HCT116 (cell line): ENCODE results near the gene EGFR. TPM values are rescaled to one million over a fixed set of nuclear protein-coding genes. Genes with fewer than 3 reads are reported as not detected.

Experiments used
- ATAC-seq: fragments of 200-7000 bp; cut with Tn5 transposase; 2 replicates; pipeline ENCODE4 v1.9.1; 2020; ENCODE audit warnings: mild to moderate bottlenecking, moderate library complexity
- BruUV-seq: library from RNA; stranded (reverse); fragments of 400-500 nt; replicated peaks from 2 replicates; lab custom pipeline; 2021; lab: Mats Ljungman, UMichigan
- CTCF ChIA-PET: fragments of 300-600 bp; sonication (Branson Sonifier 250); formaldehyde crosslinking; loops from one replicate; lab custom pipeline; 2021; ENCODE audit warnings: antibody characterized with exemption; lab: Charles Lee
- POLR2A ChIA-PET: fragments of 300-600, 350-600 bp; sonication (Branson Sonifier 250); formaldehyde crosslinking; loops from one replicate; lab custom pipeline; 2021; ENCODE audit warnings: antibody characterized with exemption; lab: Charles Lee
- RAD21 ChIA-PET, 2 experiments: fragments of 300-600 bp; sonication (Branson Sonifier 250); formaldehyde crosslinking; loops; one replicate each; lab custom pipeline; 2023; ENCODE audit warnings: low total read pairs in 2 of 2; ENCODE audit not compliant: uncharacterized antibody in 2 of 2, unreplicated experiment in 2 of 2, low non-redundant PET in 1 of 2; lab: Charles Lee
- DNase-seq: peaks from one replicate; pipeline ENCODE4 v3.0.0-alpha.2; 2010; ENCODE audit warnings: low read depth, low spot score
- H2AFZ ChIP-seq: fragments of 200-600 bp; shearing (Covaris generic), sonication (generic); 2 replicates; pipeline ENCODE4 v1.6.1; 2017; ENCODE audit warnings: low read depth, mixed run types, mixed read lengths, antibody characterized with exemption, low read length; ENCODE audit not compliant: poor library complexity, severe bottlenecking
- H3K27ac ChIP-seq: 2 replicates; pipeline ENCODE4 v1.5.1; 2012; ENCODE audit warnings: low read depth, low read length
- H3K27me3 ChIP-seq: fragments of 200-600 bp; sonication (generic); 2 replicates; pipeline ENCODE4 v1.6.1; 2016; ENCODE audit warnings: mixed run types, low read length, mixed read lengths; ENCODE audit not compliant: insufficient read depth
- H3K36me3 ChIP-seq, 2 experiments: fragments of 200-500 bp in 1 of 2; fragments of 200-600 bp in 1 of 2; sonication (Bioruptor generic) in 1 of 2; sonication (generic) in 1 of 2; 2 replicates each; pipeline versions ENCODE4 v1.5.1 to v1.6.1; 2014 to 2016; ENCODE audit warnings: low read length in 2 of 2, inconsistent platforms in 1 of 2, mixed read lengths in 1 of 2, mixed run types in 1 of 2; ENCODE audit not compliant: insufficient read depth in 2 of 2, control insufficient read depth in 1 of 2
- H3K4me1 ChIP-seq, 2 experiments: fragments of 200-600 bp in 1 of 2; sonication (generic) in 1 of 2; 2 replicates each; pipeline versions ENCODE4 v1.5.1 to v1.6.1; 2012 to 2017; ENCODE audit warnings: low read length in 2 of 2, inconsistent platforms in 1 of 2, mild to moderate bottlenecking in 1 of 2, mixed read lengths in 1 of 2, mixed run types in 1 of 2, moderate library complexity in 1 of 2; ENCODE audit not compliant: insufficient read depth in 2 of 2, control insufficient read depth in 1 of 2
- H3K4me2 ChIP-seq: fragments of 200-600 bp; sonication (generic); 2 replicates; pipeline ENCODE4 v1.6.1; 2017; ENCODE audit warnings: mixed run types, low read length, mixed read lengths
- H3K4me3 ChIP-seq, 2 experiments: fragments of 200-600 bp in 1 of 2; sonication (generic) in 1 of 2; replicated peaks in 1 of 2; 2 replicates each; pipeline ENCODE4 v1.5.1; 2011 to 2016; ENCODE audit warnings: low read length in 2 of 2, control low read depth in 1 of 2, low read depth in 1 of 2, mild to moderate bottlenecking in 1 of 2, mixed read lengths in 1 of 2, mixed run types in 1 of 2
- H3K79me2 ChIP-seq: fragments of 200-600 bp; sonication (generic); 2 replicates; pipeline ENCODE4 v1.6.1; 2017; ENCODE audit warnings: mild to moderate bottlenecking, mixed run types, low read length, moderate library complexity, mixed read lengths; ENCODE audit not compliant: insufficient read depth
- H3K9ac ChIP-seq: fragments of 200-600 bp; sonication (generic); 2 replicates; pipeline ENCODE4 v1.6.1; 2016; ENCODE audit warnings: low read length, mixed read lengths
- H3K9me2 ChIP-seq: fragments of 200-600 bp; sonication (generic), shearing (Covaris generic); 2 replicates; pipeline ENCODE4 v1.6.1; 2017; ENCODE audit warnings: mixed run types, mild to moderate bottlenecking, moderate library complexity; ENCODE audit not compliant: insufficient read depth
- H3K9me3 ChIP-seq, 2 experiments: fragments of 200-500 bp in 1 of 2; fragments of 200-600 bp in 1 of 2; sonication (Bioruptor generic) in 1 of 2; sonication (generic) in 1 of 2; 2 replicates each; pipeline ENCODE4 v1.6.1; 2014 to 2017; ENCODE audit warnings: low read length in 2 of 2, mixed read lengths in 2 of 2, inconsistent platforms in 1 of 2, low read depth in 1 of 2, mild to moderate bottlenecking in 1 of 2, mixed run types in 1 of 2, moderate library complexity in 1 of 2; ENCODE audit not compliant: control insufficient read depth in 1 of 2, insufficient read depth in 1 of 2
- H4K20me1 ChIP-seq: fragments of 200-600 bp; sonication (generic), shearing (Covaris generic); 2 replicates; pipeline ENCODE4 v1.6.1; 2017; ENCODE audit warnings: mixed run types, mild to moderate bottlenecking, moderate library complexity; ENCODE audit not compliant: insufficient read depth
- ATF3 ChIP-seq: IDR thresholded peaks from 2 replicates; pipeline ENCODE4 v1.6.1; 2012
- CBX3 ChIP-seq: IDR thresholded peaks from 2 replicates; pipeline ENCODE4 v1.6.1; 2012; ENCODE audit warnings: low read depth
- EGR1 ChIP-seq: IDR thresholded peaks from 2 replicates; pipeline ENCODE4 v1.6.1; 2012; ENCODE audit warnings: low read depth
- ELF1 ChIP-seq: IDR thresholded peaks from 2 replicates; pipeline ENCODE4 v1.6.1; 2012; ENCODE audit warnings: low read depth, borderline replicate concordance
- EZH2phosphoT487 ChIP-seq: fragments of 200-600 bp; IDR thresholded peaks from 2 replicates; pipeline ENCODE4 v1.6.1; 2018; ENCODE audit warnings: antibody characterized with exemption, borderline replicate concordance
- FOSL1 ChIP-seq: IDR thresholded peaks from 2 replicates; pipeline ENCODE4 v1.6.1; 2012; ENCODE audit warnings: low read depth
- JUND ChIP-seq: IDR thresholded peaks from 2 replicates; pipeline ENCODE4 v1.6.1; 2012
- POLR2AphosphoS5 ChIP-seq: IDR thresholded peaks from 2 replicates; pipeline ENCODE4 v1.6.1; 2011; ENCODE audit warnings: mild to moderate bottlenecking, low read depth, low read length, moderate library complexity
- SIN3A ChIP-seq: IDR thresholded peaks from 2 replicates; pipeline ENCODE4 v1.6.1; 2012; ENCODE audit warnings: low read depth
- SP1 ChIP-seq: IDR thresholded peaks from 2 replicates; pipeline ENCODE4 v1.6.1; 2012; ENCODE audit warnings: low read depth
- SRF ChIP-seq: IDR thresholded peaks from 2 replicates; pipeline ENCODE4 v1.6.1; 2012; ENCODE audit warnings: low read depth
- TCF7L2 ChIP-seq: IDR thresholded peaks from 2 replicates; pipeline ENCODE4 v1.7.0; 2011; ENCODE audit warnings: borderline replicate concordance, inconsistent platforms; ENCODE audit not compliant: insufficient read depth, insufficient read length; ENCODE audit errors: extremely low read depth
- YY1 ChIP-seq: IDR thresholded peaks from 2 replicates; pipeline ENCODE4 v1.6.1; 2011; ENCODE audit warnings: low read length, low read depth, moderate library complexity, mild to moderate bottlenecking; ENCODE audit not compliant: insufficient replicate concordance; ENCODE audit errors: extremely low read depth
- ZBTB33 ChIP-seq: IDR thresholded peaks from 2 replicates; pipeline ENCODE4 v1.6.1; 2011; ENCODE audit warnings: mild to moderate bottlenecking, low read length, moderate library complexity; ENCODE audit not compliant: insufficient replicate concordance; ENCODE audit errors: extremely low read depth
- ZFX ChIP-seq: fragments of 450-650 bp; IDR thresholded peaks from 2 replicates; pipeline ENCODE4 v1.6.1; 2017
- ZNF274 ChIP-seq: fragments of 200-500 bp; sonication (Bioruptor generic); IDR thresholded peaks from 2 replicates; pipeline ENCODE4 v1.6.1; 2014; ENCODE audit warnings: mild to moderate bottlenecking, low read depth, low read length, inconsistent platforms
- intact Hi-C: fragments of 100-400 bp; cut with micrococcal nuclease; formaldehyde crosslinking; loops from 2 replicates; pipeline ENCODE4 v1.10.0; 2022
- total RNA-seq: library from RNA; stranded (reverse); gene quantifications from one replicate; pipeline ENCODE4 v1.2.1, GENCODE V29; 2021; ENCODE audit not compliant: unreplicated experiment
- TF ChIP-seq, protein P1 (sequence below), 3 experiments: fragments of 200-600 bp in 1 of 3; sonication (generic) in 1 of 3; IDR thresholded peaks in 2 of 3; conservative IDR thresholded peaks in 1 of 3; 2 replicates each; pipeline ENCODE4 v1.5.1; 2012 to 2017; ENCODE audit warnings: low read depth in 2 of 3, low read length in 2 of 3, antibody characterized with exemption in 1 of 3, borderline replicate concordance in 1 of 3, control low read depth in 1 of 3, mild to moderate bottlenecking in 1 of 3, mixed read lengths in 1 of 3, mixed run types in 1 of 3, moderate library complexity in 1 of 3; ENCODE audit not compliant: insufficient read depth in 1 of 3

The EGFR gene
- total RNA-seq, 1 experiment from 2014 or later: 71.5 TPM

GRCh38 chr7:55150166-55150565 lies 131.3 kb downstream of the EGFR start:
- TF ChIP-seq ZNF274 (no peak), POLR2AphosphoS5 (no peak), ELF1 (no peak), ZFX (no peak), ATF3 (no peak), SRF (no peak), JUND (no peak), SIN3A (no peak), TCF7L2 (no peak), EZH2phosphoT487 (no peak), CBX3 (no peak), YY1 (no peak), FOSL1 (no peak), EGR1 (no peak), ZBTB33 (no peak), SP1 (no peak)
- TF ChIP-seq, protein P1, sequence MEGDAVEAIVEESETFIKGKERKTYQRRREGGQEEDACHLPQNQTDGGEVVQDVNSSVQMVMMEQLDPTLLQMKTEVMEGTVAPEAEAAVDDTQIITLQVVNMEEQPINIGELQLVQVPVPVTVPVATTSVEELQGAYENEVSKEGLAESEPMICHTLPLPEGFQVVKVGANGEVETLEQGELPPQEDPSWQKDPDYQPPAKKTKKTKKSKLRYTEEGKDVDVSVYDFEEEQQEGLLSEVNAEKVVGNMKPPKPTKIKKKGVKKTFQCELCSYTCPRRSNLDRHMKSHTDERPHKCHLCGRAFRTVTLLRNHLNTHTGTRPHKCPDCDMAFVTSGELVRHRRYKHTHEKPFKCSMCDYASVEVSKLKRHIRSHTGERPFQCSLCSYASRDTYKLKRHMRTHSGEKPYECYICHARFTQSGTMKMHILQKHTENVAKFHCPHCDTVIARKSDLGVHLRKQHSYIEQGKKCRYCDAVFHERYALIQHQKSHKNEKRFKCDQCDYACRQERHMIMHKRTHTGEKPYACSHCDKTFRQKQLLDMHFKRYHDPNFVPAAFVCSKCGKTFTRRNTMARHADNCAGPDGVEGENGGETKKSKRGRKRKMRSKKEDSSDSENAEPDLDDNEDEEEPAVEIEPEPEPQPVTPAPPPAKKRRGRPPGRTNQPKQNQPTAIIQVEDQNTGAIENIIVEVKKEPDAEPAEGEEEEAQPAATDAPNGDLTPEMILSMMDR (IDR thresholded peaks at IDR 0.05 in 2 of 3, conservative IDR thresholded peaks at IDR 0.05 in 1 of 3; ENCODE audit: borderline replicate concordance in 1 of 3, insufficient read depth in 1 of 3, low read depth in 2 of 3, low read length in 2 of 3): no peak
- Histone ChIP-seq H3K9me2 (no peaks in the 10 kb centered on the region), H2AFZ (no peak overlapping the region), H3K9ac (no peak overlapping the region), H3K4me1 (no peaks in the 10 kb centered on the region), H3K4me3 (no peak overlapping the region), H3K9me3 (no peaks in the 10 kb centered on the region), H3K36me3 (peaks cover 10 to 41% of the 10 kb centered on the region in 2 experiments), H3K27ac (no peak overlapping the region), H3K4me2 (no peak overlapping the region), H3K27me3 (no peaks in the 10 kb centered on the region), H3K79me2 (no peaks in the 10 kb centered on the region), H4K20me1 (no peaks in the 10 kb centered on the region)
- no peak for ATAC-seq
- intact Hi-C loops: no loop called here
- no TSS peak for BruUV-seq
- POLR2A ChIA-PET: no interaction called here
- CTCF ChIA-PET: no interaction called here
- no peak for DNase-seq
- RAD21 ChIA-PET: no interaction called here
